ENCODE data around the gene CNIH3.

CNIH3 gene

GRCh38 chr1:224696891-224697765 lies 81.0 kb downstream of the CNIH3 start:
- DNase-seq (ENCODE audit: low read depth, low spot score): peak; percentile 45
- no peak for TF ChIP-seq CTCF (IDR thresholded peaks at IDR 0.05; ENCODE audit: insufficient read depth, low read length, missing control alignments)
- H3K4me3 ChIP-seq (ENCODE audit: low read depth, low read length): no peak overlapping the region
- CTCF ChIA-PET: interaction anchor here (0.6 to 1.5 kb wide), 2 partner anchors 53 to 184 kb away, joined by 3 to 5 read pairs; no protein-coding TSS in a partner anchor
- POLR2A ChIA-PET: interaction anchor here (0.5 kb wide), 1 partner anchor 29 kb away, joined by 3 read pairs; no protein-coding TSS in a partner anchor

- ChIA-PET CTCF (interaction anchor here (6.3 kb wide), 1 partner anchor 154 kb away, joined by 63 read pairs; no protein-coding TSS in a partner anchor), POLR2A (no interaction called here)
- H3K4me3 ChIP-seq (ENCODE audit: low read depth, low read length): no peak overlapping the region
- TF ChIP-seq CTCF (IDR thresholded peaks at IDR 0.05; ENCODE audit: insufficient read depth, low read length, missing control alignments): no peak
- no peak for DNase-seq (ENCODE audit: low read depth, low spot score)
Observed at GRCh38 chr1:224698015-224698451, 81.9 kb downstream of the CNIH3 start.

GRCh38 chr1:224700918-224701531 lies 84.9 kb downstream of the CNIH3 start:
- DNase-seq (ENCODE audit: low read depth, low spot score): no peak
- ChIA-PET POLR2A (interaction anchor here (0.6 kb wide), 1 partner anchor 98 kb away, joined by 6 read pairs; no protein-coding TSS in a partner anchor), CTCF (interaction anchor here (0.7 to 6.3 kb wide), 11 partner anchors 10 to 222 kb away, joined by 3 to 63 read pairs (median 3); no protein-coding TSS in a partner anchor)
- no peak overlapping the region for H3K4me3 ChIP-seq (ENCODE audit: low read depth, low read length)
- TF ChIP-seq CTCF (IDR thresholded peaks at IDR 0.05; ENCODE audit: insufficient read depth, low read length, missing control alignments): peak; percentile 42

GRCh38 chr1:224703702-224704101 lies 87.6 kb downstream of the CNIH3 start:
- TF ChIP-seq CTCF (IDR thresholded peaks at IDR 0.05; ENCODE audit: insufficient read depth, low read length, missing control alignments): no peak
- CTCF ChIA-PET: interaction anchor here (1.0 to 6.3 kb wide), 7 partner anchors 10 to 191 kb away, joined by 3 to 63 read pairs (median 4); no protein-coding TSS in a partner anchor
- no peak overlapping the region for H3K4me3 ChIP-seq (ENCODE audit: low read depth, low read length)
- DNase-seq (ENCODE audit: low read depth, low spot score): no peak
- POLR2A ChIA-PET: no interaction called here

GRCh38 chr1:224704107-224704735 lies 88.1 kb downstream of the CNIH3 start:
- TF ChIP-seq CTCF (IDR thresholded peaks at IDR 0.05; ENCODE audit: insufficient read depth, low read length, missing control alignments): no peak
- CTCF ChIA-PET: interaction anchor here (1.1 to 6.3 kb wide), 6 partner anchors 9 to 191 kb away, joined by 3 to 63 read pairs (median 5); no protein-coding TSS in a partner anchor
- POLR2A ChIA-PET: no interaction called here
- no peak for DNase-seq (ENCODE audit: low read depth, low spot score)
- no peak overlapping the region for H3K4me3 ChIP-seq (ENCODE audit: low read depth, low read length)
